Keratinocyte (primary cell): ENCODE results near the gene DTNB. TPM values are rescaled to one million over a fixed set of nuclear protein-coding genes. Genes with fewer than 3 reads are reported as not detected.

Source experiments
- DNase-seq: peaks from one replicate; pipeline ENCODE4 v3.0.0-alpha.2; 2011; ENCODE audit warnings: low read depth, missing footprints, low spot score
- FAIRE-seq: peaks from 2 replicates; lab custom pipeline; 2011; peaks lifted over from hg19 to GRCh38; lab: Jason Lieb, UNC
- H2AFZ ChIP-seq: 2 replicates; pipeline ENCODE4 v1.6.0; 2012; ENCODE audit warnings: low read length, control low read depth, inconsistent platforms; ENCODE audit not compliant: control insufficient read depth
- H3K27ac ChIP-seq: 2 replicates; pipeline ENCODE4 v1.5.1; 2011; ENCODE audit warnings: low read length; ENCODE audit not compliant: control insufficient read depth, insufficient read depth
- H3K27me3 ChIP-seq: 3 replicates; pipeline ENCODE4 v1.6.0; 2011; ENCODE audit warnings: low read length; ENCODE audit not compliant: control insufficient read depth, insufficient read depth; ENCODE audit errors: extremely low read depth
- H3K36me3 ChIP-seq, 2 experiments: 2 replicates in 1 of 2; 3 replicates in 1 of 2; pipeline ENCODE4 v1.5.1; 2011; ENCODE audit warnings: low read length in 2 of 2, mild to moderate bottlenecking in 1 of 2; ENCODE audit not compliant: control insufficient read depth in 2 of 2, insufficient read depth in 2 of 2; ENCODE audit errors: extremely low read depth in 1 of 2
- H3K4me1 ChIP-seq: 3 replicates; pipeline ENCODE4 v1.5.1; 2011; ENCODE audit warnings: low read length; ENCODE audit not compliant: control insufficient read depth, insufficient read depth; ENCODE audit errors: extremely low read depth
- H3K4me2 ChIP-seq: 3 replicates; pipeline ENCODE4 v1.6.0; 2011; ENCODE audit warnings: low read depth, low read length; ENCODE audit not compliant: control insufficient read depth, insufficient read depth; ENCODE audit errors: extremely low read depth
- H3K4me3 ChIP-seq, 3 experiments: fragments of 200-600 bp in 1 of 3; sonication (generic) in 1 of 3; 2 replicates in 2 of 3; 3 replicates in 1 of 3; pipeline ENCODE4 v1.5.1; 2011 to 2016; ENCODE audit warnings: low read length in 3 of 3, mild to moderate bottlenecking in 3 of 3, control low read depth in 2 of 3, inconsistent platforms in 1 of 3, low read depth in 1 of 3, mixed read lengths in 1 of 3, mixed run types in 1 of 3, moderate library complexity in 1 of 3; ENCODE audit not compliant: control insufficient read depth in 2 of 3, insufficient read depth in 2 of 3; ENCODE audit errors: extremely low read depth in 1 of 3
- H3K79me2 ChIP-seq: 2 replicates; pipeline ENCODE4 v1.6.0; 2012; ENCODE audit warnings: low read length; ENCODE audit not compliant: control insufficient read depth, insufficient read depth
- H3K9ac ChIP-seq: 3 replicates; pipeline ENCODE4 v1.6.0; 2011; ENCODE audit warnings: low read length; ENCODE audit not compliant: control insufficient read depth, insufficient read depth; ENCODE audit errors: extremely low read depth
- H3K9me1 ChIP-seq: 3 replicates; pipeline ENCODE4 v1.6.0; 2011; ENCODE audit warnings: low read length; ENCODE audit not compliant: control insufficient read depth, insufficient read depth; ENCODE audit errors: extremely low read depth
- H3K9me3 ChIP-seq: 2 replicates; pipeline ENCODE4 v1.5.1; 2012; ENCODE audit warnings: low read depth, low read length; ENCODE audit not compliant: control insufficient read depth
- H4K20me1 ChIP-seq: 3 replicates; pipeline ENCODE4 v1.6.0; 2011; ENCODE audit warnings: low read length; ENCODE audit not compliant: control insufficient read depth, insufficient read depth; ENCODE audit errors: extremely low read depth
- CTCF ChIP-seq, 3 experiments: IDR thresholded peaks in 1 of 3; conservative IDR thresholded peaks in 1 of 3; optimal IDR thresholded peaks in 1 of 3; 2 replicates in 2 of 3; 3 replicates in 1 of 3; pipeline versions ENCODE3 to v1.5.1; 2011; ENCODE audit warnings: low read length in 3 of 3, mild to moderate bottlenecking in 3 of 3, moderate library complexity in 2 of 3, control low read depth in 1 of 3, inconsistent platforms in 1 of 3; ENCODE audit not compliant: insufficient read depth in 2 of 3; ENCODE audit errors: extremely low read depth in 1 of 3
- EZH2 ChIP-seq: IDR thresholded peaks from one replicate; pipeline ENCODE4 v1.6.1; 2012; ENCODE audit warnings: inconsistent platforms, mild to moderate bottlenecking, low read length, moderate library complexity
- dilution Hi-C: fragments of 300-500 bp; cut with MboI; formaldehyde crosslinking; loops from one replicate; pipeline ENCODE4 v1.7.0; 2020; ENCODE audit warnings: low sequenced_read_pairs; ENCODE audit not compliant: extremely low pct_ligation_motif_present
- polyA plus RNA-seq, 5 experiments: library from polyadenylated mRNA; depleted of rRNA in 3 of 5; stranded (reverse) in 3 of 5; stranded (forward) in 1 of 5; unstranded in 1 of 5; fragments of >200 nt; gene quantifications; 1 replicate in 1 of 5; 2 replicates in 3 of 5; 3 replicates in 1 of 5; pipeline versions ENCODE4 v1.2.1 to v1.2.3, GENCODE V29; 2011 to 2012; ENCODE audit warnings: missing spikeins in 2 of 5, low read depth in 1 of 5, low replicate concordance in 1 of 5

Gene DTNB
- polyA plus RNA-seq, 1 donor (not counting 4 experiments of a cell fraction or from before 2014, with no cell fraction given), result 31.5 TPM

DNA sequence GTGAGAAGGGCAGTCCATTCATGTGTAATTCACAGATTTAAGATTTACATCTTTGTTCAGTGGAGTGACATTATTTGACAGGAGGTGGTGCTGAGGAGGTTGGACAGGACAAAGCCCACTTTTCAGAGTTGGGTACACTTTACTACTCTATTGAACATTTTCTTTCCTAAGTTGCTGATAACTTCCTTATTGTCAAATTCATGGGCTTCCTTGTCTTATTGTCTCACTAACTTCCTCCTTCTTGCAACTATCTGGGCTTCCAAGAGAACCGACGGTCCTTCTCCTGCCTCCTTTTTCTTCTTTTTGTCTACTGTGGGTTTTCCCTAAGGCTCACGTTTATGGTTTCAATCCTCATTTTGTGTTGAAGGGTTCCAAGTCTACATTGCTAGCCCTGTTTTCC is 263.9 kb downstream of the DTNB start:
- FAIRE-seq (no peak), DNase-seq (no peak)
- H3K27ac ChIP-seq, result no peak overlapping the region
- no peaks in the 10 kb centered on the region for H3K36me3 ChIP-seq
- no peak overlapping the region for H3K4me3 ChIP-seq
- dilution Hi-C loops, result no loop called here
- H4K20me1 ChIP-seq, result no peaks in the 10 kb centered on the region
- H3K9me1 ChIP-seq, result no peaks in the 10 kb centered on the region
- H3K9me3 ChIP-seq, result no peaks in the 10 kb centered on the region
- no peak for TF ChIP-seq EZH2
- no peak for TF ChIP-seq CTCF (optimal IDR thresholded peaks at IDR 0.05 in 1 of 3, IDR thresholded peaks at IDR 0.05 in 1 of 3, conservative IDR thresholded peaks at IDR 0.05 in 1 of 3; ENCODE audit: extremely low read depth in 1 of 3, insufficient read depth in 2 of 3, low read length in 3 of 3)
- H3K9ac ChIP-seq, result no peak overlapping the region
- H3K4me2 ChIP-seq, result no peak overlapping the region
- no peaks in the 10 kb centered on the region for H3K4me1 ChIP-seq
- H2AFZ ChIP-seq, result no peak overlapping the region
- H3K79me2 ChIP-seq, result no peaks in the 10 kb centered on the region
- H3K27me3 ChIP-seq, result no peaks in the 10 kb centered on the region

DNA sequence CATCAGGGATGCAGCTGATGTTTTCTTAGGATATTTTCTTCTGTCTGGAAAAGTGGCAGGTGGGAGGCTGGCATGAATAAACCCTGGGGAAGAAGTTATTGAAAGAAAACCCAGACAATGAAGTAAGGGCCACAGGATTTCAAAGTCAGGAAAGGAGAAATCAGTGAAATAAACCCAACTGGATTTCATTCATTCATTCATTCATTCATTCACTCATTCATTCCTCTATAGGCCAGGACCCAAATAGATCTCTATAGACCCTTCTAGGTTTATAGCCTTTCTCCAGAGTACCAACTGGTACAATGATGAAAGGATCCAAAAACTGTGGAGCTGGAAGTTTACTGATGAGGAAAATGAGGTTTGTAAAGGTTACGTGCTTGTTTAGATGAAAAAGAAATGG is 264.3 kb downstream of the DTNB start:
- Histone ChIP-seq H3K79me2 (no peaks in the 10 kb centered on the region), H3K36me3 (no peaks in the 10 kb centered on the region), H3K4me3 (no peak overlapping the region), H3K9ac (no peak overlapping the region), H4K20me1 (no peaks in the 10 kb centered on the region), H3K9me1 (no peaks in the 10 kb centered on the region), H3K4me2 (no peak overlapping the region), H3K27ac (no peak overlapping the region), H3K27me3 (no peaks in the 10 kb centered on the region), H3K4me1 (no peaks in the 10 kb centered on the region), H2AFZ (no peak overlapping the region), H3K9me3 (no peaks in the 10 kb centered on the region)
- FAIRE-seq (no peak), DNase-seq (no peak)
- TF ChIP-seq CTCF (optimal IDR thresholded peaks at IDR 0.05 in 1 of 3, IDR thresholded peaks at IDR 0.05 in 1 of 3, conservative IDR thresholded peaks at IDR 0.05 in 1 of 3; ENCODE audit: extremely low read depth in 1 of 3, insufficient read depth in 2 of 3, low read length in 3 of 3) (no peak), EZH2 (no peak)
- dilution Hi-C loops, result no loop called here
